NCI-H2196 treated with DMSO at 0.1 percent for 48 hours (cell line): ENCODE data around the gene GSTO1.

ENCODE experiments used
- DNase-seq: peaks from one replicate; lab custom pipeline; 2025; ENCODE audit not compliant: unreplicated experiment; lab: John Stamatoyannopoulos, UW

Gene GSTO1

DNA sequence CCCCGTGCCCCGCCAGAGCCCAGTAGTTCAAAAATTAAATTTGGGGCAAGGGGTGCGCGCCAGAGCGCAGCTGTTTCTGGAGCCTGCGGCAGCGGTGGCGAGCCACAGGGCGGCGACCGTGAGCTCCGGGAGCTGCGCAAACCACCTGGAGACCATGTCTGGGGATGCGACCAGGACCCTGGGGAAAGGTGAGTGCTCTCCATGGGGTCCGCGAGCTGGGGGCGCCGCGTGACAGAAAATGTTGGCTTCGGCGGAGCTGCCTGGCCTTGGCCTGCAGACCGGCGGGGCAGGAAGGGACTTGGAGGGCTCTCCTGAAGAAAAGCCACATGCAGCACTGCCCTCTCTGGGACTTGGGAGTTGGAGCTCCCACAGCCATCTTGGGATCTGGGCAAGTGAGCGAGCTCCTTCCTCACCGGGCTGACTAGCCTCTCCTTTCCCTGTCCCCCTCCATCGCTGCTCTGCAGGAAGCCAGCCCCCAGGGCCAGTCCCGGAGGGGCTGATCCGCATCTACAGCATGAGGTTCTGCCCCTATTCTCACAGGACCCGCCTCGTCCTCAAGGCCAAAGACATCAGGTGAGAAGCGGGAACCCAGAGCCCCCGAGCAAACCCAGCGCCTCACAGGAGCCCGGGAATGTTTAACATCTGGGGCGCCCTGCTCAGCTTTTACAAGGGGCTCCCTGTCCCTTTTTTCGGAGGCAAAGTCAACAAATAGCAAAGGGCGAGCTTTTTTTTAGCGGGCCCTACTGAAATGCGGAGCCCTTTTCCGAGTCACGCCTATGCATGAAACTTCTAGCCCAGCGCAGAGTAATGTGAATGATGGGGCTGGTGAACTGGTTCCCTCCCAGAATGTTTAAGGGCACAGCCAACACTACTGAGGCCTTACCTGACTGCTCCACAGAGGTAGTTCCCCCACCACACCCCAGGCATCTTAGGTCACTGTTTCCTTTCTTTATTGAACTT lies 20.4 kb downstream of the GSTO1 start:
- no peak for DNase-seq

DNA sequence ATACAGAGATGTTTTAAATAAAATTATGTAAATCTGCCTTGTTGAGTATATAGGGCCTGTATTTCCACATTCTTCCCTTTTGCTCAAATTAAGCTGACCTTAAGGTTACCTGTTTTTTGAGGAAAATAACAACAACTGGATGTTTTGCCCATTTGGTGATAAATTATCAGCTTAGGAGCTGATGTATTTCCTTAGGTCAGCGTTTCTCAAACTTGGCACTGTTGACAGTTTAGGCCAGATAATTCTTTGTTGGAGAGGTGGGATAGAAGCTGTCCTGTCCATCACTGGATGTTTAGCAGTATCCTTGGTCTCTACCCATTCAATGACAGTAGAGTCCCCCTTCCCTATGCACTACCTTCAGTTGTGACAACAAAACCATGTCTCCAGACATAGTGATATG lies 21.5 kb downstream of the GSTO1 start:
- no peak for DNase-seq

DNA sequence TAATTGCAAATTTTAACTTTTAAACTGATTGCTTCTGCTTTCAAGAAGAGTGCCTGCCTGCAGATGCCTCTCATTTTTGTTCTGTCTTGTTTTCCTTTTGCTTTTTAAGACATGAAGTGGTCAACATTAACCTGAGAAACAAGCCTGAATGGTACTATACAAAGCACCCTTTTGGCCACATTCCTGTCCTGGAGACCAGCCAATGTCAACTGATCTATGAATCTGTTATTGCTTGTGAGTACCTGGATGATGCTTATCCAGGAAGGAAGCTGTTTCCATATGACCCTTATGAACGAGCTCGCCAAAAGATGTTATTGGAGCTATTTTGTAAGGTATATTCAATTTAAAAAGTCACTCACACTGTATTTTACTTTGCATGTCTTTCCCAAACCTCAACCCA lies 23.1 kb downstream of the GSTO1 start:
- peak; percentile 10 for DNase-seq

DNA sequence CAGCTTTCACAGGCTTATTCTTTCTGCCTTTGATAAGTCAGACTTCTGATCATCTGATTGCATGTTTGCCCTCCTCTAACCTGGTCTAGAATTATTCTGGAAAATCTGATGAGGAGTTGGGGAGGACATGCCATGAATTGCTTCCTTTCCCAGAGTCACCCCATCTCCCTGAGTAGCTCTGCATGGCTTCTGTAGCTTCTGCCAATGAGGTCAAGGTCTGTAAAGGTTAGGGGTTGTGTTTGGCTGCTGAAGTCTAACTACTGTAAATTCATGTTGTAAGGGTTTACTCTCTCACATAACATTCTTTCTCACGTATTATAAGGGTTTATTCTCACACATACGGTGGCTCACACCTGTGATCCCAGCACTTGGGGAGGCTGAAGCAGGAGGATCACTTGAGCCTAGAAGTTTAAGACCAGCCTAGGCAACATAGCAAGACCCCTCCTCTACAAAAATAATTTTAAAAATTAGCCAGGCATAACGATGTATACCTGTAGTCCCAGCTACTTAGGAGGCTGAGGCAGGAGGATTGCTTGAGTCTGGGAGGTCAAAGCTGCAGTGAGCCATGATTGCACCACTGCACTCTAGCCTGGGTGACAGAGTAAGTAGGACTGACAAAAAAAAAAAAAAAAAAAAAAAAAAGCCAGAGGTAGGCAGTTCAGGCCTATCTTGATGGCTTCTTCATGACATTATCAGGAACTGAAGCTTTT lies 25.0 kb downstream of the GSTO1 start:
- no peak for DNase-seq

- no peak for DNase-seq
These were observed 27.0 kb downstream of the GSTO1 start for GRCh38 chr10:104281694-104282093.

- no peak for DNase-seq
These were observed 30.2 kb downstream of the GSTO1 start for GRCh38 chr10:104284846-104285245.

DNA sequence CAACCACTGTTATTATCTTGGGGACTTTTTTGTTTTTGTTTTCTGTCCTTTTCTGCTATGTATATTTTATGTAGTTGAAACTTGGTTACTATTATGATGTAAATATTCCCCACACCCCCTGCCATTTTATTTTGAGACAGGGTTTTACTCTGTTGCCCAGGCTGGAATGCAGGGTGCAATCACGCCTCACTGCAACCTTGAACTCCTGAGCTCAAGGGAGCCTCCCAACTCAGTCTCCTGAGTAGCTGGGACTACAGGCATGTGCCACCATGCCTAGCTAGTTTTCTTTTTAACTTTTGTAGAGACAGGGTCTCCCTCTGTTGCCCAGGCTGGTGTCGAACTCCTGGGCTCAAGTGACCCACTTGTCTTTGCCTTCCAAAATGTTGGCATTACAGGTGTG lies 32.2 kb downstream of the GSTO1 start:
- no peak for DNase-seq

DNA sequence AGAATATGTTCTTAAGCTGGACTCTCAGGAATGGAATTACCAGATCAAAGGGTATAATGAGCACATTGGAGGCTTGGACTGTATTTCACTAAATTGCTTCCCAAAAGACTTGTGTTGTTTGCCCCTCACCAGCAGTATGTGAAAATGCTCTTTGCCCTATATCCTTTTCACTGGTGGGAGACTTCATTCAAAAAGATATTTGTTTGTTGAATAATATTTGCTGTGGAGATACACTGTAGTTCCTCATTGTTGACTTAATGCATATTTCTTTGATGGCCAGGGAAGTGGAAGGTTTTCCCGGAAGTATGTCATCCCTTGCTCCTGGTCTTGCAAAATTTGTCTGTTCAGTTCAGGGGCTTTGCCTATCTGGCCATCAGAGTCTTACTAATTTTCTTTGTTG lies 33.7 kb downstream of the GSTO1 start:
- no peak for DNase-seq

- DNase-seq = peak; percentile 24
These were observed 36.8 kb downstream of the GSTO1 start for GRCh38 chr10:104291439-104291951.

DNA sequence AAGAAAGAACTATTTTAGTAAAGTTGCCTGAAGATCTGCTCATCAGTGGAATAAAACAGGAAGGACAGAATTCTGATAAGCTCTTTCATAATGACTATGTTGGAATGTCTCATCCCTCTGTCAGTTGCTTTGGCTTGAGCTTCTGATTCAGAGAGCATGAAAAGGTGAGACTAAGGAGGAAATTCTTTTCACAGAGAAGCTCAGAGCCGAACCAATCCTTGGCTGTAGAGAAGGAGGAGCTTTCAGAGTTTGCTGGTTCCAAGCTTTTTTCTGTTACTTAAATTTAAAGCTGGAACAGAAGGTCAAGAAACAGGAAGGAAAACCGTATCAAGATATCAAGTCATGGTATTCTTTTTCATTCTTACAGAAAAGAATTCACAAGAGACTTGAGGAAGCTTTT lies 38.3 kb downstream of the GSTO1 start:
- DNase-seq = no peak

DNA sequence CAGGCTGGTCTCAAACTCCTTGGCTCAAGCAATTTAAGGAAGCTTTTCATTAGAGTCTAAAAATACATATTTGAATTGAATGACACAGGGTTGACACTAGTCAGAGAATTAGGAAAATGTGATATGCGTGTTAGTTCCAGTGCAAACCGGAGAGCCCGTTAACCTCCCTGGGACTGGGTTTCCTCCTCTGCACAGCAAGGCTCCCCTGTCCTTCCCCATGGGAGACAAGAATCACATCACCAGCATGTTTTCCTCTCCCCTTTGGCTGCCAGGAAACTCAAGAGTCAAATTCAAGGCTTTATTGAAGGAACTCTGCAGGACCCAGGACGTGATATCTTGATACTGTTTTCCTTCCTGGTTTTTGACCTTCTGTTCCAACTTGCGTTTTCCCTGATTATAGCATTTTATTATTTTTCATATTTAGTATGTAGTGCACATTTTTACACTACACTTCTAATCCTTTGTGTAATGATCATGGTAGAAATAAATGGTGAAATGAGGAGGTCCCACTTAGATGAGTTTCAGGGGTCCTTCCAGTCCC lies 39.2 kb downstream of the GSTO1 start:
- no peak for DNase-seq

DNA sequence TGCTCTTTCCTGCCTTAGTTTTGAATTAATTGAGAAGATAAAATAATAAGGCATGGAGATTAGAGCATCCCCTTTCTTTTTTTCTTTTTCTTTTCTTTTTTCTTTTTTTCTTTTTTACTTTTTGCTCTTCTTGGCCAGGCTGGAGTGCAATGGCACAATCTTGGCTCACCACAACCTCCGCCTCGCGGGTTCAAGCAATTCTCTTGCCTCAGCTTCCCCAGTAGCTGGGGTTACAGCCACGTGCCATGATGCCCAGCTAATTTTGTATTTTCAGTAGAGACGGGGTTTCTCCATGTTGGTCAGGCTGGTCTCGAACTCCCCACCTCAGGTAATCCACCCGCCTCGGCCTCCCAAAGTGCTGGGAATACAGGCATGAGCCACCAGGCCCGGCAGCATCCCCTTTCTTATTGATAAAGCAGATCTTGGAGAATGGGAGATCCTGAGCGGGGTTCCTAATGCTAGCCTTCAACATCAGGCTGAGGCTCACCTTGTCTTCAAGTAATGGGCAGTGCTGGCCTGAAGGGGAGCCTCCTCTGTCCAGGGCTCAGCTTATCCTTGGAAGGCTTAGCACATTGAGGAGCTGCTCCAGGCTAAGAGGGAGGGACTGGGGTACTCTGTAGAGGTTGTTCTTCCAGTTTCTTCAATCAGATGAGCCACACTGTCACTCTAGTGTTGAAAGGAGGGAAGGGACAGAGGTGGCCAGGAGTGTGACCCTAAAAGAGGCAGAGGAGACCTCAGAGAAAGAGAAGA lies 42.2 kb downstream of the GSTO1 start:
- DNase-seq = no peak

- DNase-seq = no peak
These were observed 43.3 kb downstream of the GSTO1 start for GRCh38 chr10:104297697-104298660.

DNA sequence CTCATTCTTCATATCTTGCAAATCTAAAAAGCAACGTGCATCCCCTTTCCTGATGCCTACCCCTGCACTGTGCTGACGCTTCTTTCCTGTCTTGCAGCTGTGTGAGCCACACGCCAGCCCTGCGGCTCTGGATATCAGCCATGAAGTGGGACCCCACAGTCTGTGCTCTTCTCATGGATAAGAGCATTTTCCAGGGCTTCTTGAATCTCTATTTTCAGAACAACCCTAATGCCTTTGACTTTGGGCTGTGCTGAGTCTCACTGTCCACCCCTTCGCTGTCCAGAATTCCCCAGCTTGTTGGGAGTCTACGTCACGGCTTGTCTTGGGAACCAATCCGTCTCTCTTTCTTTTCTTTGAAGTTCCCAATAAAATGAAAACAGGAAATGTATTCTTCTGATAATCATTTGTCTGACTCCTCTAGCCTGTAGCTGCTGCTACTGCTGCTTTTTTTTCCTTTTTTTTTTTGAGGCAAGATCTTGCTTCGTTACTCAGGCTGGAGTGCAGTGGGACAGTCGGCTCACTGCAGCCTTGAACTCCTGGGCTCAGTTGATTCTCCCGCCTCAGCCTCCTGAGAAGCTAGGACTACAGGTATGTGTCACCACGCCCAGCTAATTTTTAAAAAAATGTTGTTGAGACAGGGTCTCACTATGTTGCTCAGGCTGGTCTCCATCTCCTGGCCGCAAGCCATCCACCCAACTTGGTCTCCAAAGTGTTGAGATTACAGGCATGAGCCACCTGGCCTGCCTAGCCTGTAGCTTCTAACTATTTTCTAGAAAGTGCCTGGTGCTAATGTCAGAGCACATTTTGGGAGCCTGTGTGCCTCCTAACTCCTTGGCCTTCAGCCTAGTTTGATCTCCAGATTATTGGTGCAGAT lies 44.6 kb downstream of the GSTO1 start:
- no peak for DNase-seq

GRCh38 chr10:104300002-104300735 lies 45.5 kb downstream of the GSTO1 start:
- no peak for DNase-seq

DNA sequence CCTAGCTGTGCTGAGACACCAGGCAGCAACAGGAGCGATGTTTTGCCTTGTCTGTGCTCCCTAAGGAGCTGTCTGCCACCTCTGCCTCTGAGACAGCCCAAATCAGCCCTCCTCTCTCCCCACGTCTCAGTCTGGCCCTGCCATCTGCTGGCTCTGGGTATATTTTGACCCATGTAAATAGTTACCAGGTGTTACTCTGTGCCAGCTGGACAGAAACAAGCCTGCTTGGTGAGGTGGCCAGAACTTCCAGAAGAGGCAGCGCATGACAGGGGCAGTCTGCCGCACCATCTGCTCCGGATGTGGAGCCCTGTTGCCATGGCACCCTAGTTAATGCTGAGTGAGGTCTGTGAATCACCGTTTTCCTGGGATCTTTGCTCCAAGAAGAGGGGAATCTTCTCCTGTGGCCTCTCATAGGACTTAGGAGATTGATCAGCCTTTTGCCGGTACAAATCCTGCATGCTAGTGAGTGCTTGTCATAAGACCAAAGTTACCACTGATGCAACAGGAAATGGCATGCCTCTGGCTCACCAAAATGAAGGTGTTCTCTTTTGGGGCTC lies 46.1 kb downstream of the GSTO1 start:
- DNase-seq = peak; percentile 76

GRCh38 chr10:104301907-104302690 lies 47.4 kb downstream of the GSTO1 start:
- DNase-seq = no peak
